ENCODE data around the gene RNF130. TPM values are rescaled to one million over a fixed set of nuclear protein-coding genes. Genes with fewer than 3 reads are reported as not detected.

RNF130 gene
- total and polyA plus RNA-seq, 2 of the 13 experiments (the other 11 are each of a cell fraction or from before 2014, with no cell fraction given), result 28.2 to 28.3 TPM

- no peaks in the 10 kb centered on the region for H3K9me3 ChIP-seq (ENCODE audit: low read length)
- no peak overlapping the region for H3K27ac ChIP-seq (ENCODE audit: extremely low read length, insufficient read depth, low read length)
- no peaks in the 10 kb centered on the region for H3K4me1 ChIP-seq (ENCODE audit: insufficient read depth, low read length)
- H4K20me1 ChIP-seq (ENCODE audit: insufficient read depth, low read length), result no peaks in the 10 kb centered on the region
- intact Hi-C loops (cut with micrococcal nuclease; ENCODE audit: unreplicated experiment), result no loop called here
- H2AFZ ChIP-seq (ENCODE audit: low read length), result no peak overlapping the region
- in situ Hi-C loops (cut with HindIII; ENCODE audit: extremely low pct_ligation_motif_present, low pct_unique_long_range_greater_than_20kb), result no loop called here
- BruUV-seq (replicated peaks), result no TSS peak
- no peaks in the 10 kb centered on the region for H3K79me2 ChIP-seq (ENCODE audit: insufficient read depth, low read length)
- FAIRE-seq (no peak), DNase-seq (ENCODE audit: low spot score) (no peak), ATAC-seq (no peak)
- H3K36me3 ChIP-seq (replicated peaks in 1 of 2; ENCODE audit: control insufficient read depth in 1 of 2, insufficient read depth in 2 of 2, low read length in 2 of 2), result peaks cover 7 to 26% of the 10 kb centered on the region in 2 experiments; a peak in 4 of 5 replicates
- no peaks in the 10 kb centered on the region for H3K27me3 ChIP-seq (ENCODE audit: control insufficient read depth in 1 of 2, insufficient read depth in 2 of 2, low read length in 2 of 2)
- ChIA-PET POLR2A (no interaction called here), CTCF (ENCODE audit: low intra/inter-chr PET ratio, low total read pairs) (no interaction called here)
- no peak overlapping the region for H3K9ac ChIP-seq (ENCODE audit: insufficient read depth, low read depth, low read length)
- H3K4me2 ChIP-seq (ENCODE audit: low read depth, low read length), result no peak overlapping the region
- H3K4me3 ChIP-seq (replicated peaks in 1 of 3; ENCODE audit: insufficient read depth in 1 of 3, low read depth in 2 of 3, low read length in 3 of 3), result no peak overlapping the region
- WGBS (ENCODE audit: low lambda C conversion rate), result 97% methylated on average over 7 of the region's 7 CpGs
- TF ChIP-seq ZNF431 (CRISPR knock-in tag; IDR thresholded peaks at IDR 0.05; ENCODE audit: borderline replicate concordance, low read depth), result no peak
- TF ChIP-seq NCOA2 (CRISPR knock-in tag; IDR thresholded peaks at IDR 0.05), result no peak
- no peak for TF ChIP-seq AKAP8 (CRISPR knock-in tag; IDR thresholded peaks at IDR 0.05)
- TF ChIP-seq GLI4 (CRISPR knock-in tag; IDR thresholded peaks at IDR 0.05; ENCODE audit: borderline replicate concordance), result no peak
- no peak for TF ChIP-seq POLR2A (IDR thresholded peaks at IDR 0.05; ENCODE audit: insufficient read depth in 1 of 2, low read depth in 2 of 2, low read length in 2 of 2)
- TF ChIP-seq MLX (CRISPR knock-in tag; IDR thresholded peaks at IDR 0.05), result no peak
- no peak for TF ChIP-seq MEIS1 (CRISPR knock-in tag; IDR thresholded peaks at IDR 0.05; ENCODE audit: borderline replicate concordance)
- TF ChIP-seq, protein P1, sequence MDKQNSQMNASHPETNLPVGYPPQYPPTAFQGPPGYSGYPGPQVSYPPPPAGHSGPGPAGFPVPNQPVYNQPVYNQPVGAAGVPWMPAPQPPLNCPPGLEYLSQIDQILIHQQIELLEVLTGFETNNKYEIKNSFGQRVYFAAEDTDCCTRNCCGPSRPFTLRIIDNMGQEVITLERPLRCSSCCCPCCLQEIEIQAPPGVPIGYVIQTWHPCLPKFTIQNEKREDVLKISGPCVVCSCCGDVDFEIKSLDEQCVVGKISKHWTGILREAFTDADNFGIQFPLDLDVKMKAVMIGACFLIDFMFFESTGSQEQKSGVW (CRISPR knock-in tag; IDR thresholded peaks at IDR 0.05; ENCODE audit: borderline replicate concordance), result no peak
- no peak for TF ChIP-seq ELF4 (CRISPR knock-in tag; IDR thresholded peaks at IDR 0.05; ENCODE audit: borderline replicate concordance)
- TF ChIP-seq ZNF557 (CRISPR knock-in tag; IDR thresholded peaks at IDR 0.05), result no peak
- TF ChIP-seq PAX8 (CRISPR knock-in tag; IDR thresholded peaks at IDR 0.05; ENCODE audit: borderline replicate concordance), result no peak
- TF ChIP-seq, protein P2, sequence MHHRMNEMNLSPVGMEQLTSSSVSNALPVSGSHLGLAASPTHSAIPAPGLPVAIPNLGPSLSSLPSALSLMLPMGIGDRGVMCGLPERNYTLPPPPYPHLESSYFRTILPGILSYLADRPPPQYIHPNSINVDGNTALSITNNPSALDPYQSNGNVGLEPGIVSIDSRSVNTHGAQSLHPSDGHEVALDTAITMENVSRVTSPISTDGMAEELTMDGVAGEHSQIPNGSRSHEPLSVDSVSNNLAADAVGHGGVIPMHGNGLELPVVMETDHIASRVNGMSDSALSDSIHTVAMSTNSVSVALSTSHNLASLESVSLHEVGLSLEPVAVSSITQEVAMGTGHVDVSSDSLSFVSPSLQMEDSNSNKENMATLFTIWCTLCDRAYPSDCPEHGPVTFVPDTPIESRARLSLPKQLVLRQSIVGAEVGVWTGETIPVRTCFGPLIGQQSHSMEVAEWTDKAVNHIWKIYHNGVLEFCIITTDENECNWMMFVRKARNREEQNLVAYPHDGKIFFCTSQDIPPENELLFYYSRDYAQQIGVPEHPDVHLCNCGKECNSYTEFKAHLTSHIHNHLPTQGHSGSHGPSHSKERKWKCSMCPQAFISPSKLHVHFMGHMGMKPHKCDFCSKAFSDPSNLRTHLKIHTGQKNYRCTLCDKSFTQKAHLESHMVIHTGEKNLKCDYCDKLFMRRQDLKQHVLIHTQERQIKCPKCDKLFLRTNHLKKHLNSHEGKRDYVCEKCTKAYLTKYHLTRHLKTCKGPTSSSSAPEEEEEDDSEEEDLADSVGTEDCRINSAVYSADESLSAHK (CRISPR knock-in tag; IDR thresholded peaks at IDR 0.05; ENCODE audit: borderline replicate concordance), result no peak
- TF ChIP-seq KDM5A (IDR thresholded peaks at IDR 0.05; ENCODE audit: borderline replicate concordance, low read length), result no peak
- TF ChIP-seq PAXIP1 (CRISPR knock-in tag; conservative IDR thresholded peaks at IDR 0.05), result no peak
- TF ChIP-seq ZNF543 (CRISPR knock-in tag; IDR thresholded peaks at IDR 0.05), result no peak
- no peak for TF ChIP-seq TFDP2 (CRISPR knock-in tag; IDR thresholded peaks at IDR 0.05)
- no peak for TF ChIP-seq ZFP37 (CRISPR knock-in tag; IDR thresholded peaks at IDR 0.05; ENCODE audit: borderline replicate concordance)
- TF ChIP-seq ZNF672 (CRISPR knock-in tag; IDR thresholded peaks at IDR 0.05), result no peak
Measured at GRCh38 chr5:179980767-179981166, 90.8 kb downstream of the RNF130 start.
